Fibroblast of skin of left quadriceps (primary cell): ENCODE data around the gene RCN1.
"Not testable (repeated sequence)": the region's sequence is repeated elsewhere in the genome, so short reads cannot be mapped to it uniquely, and the experiment has no call there.

Experiments used
- DNase-seq, 2 experiments: peaks; one replicate each; pipeline ENCODE4 v3.0.0-alpha.2; 2013; ENCODE audit warnings: low read depth in 2 of 2

RCN1 gene

GRCh38 chr11:32113200-32113919, 22.5 kb downstream of the RCN1 start:
- DNase-seq: no peak

GRCh38 chr11:32113920-32114203, 23.0 kb downstream of the RCN1 start:
- DNase-seq: no peak

GRCh38 chr11:32115446-32115845, 24.6 kb downstream of the RCN1 start:
- DNase-seq: no peak

- no peak for DNase-seq
These were observed 25.8 kb downstream of the RCN1 start for GRCh38 chr11:32116668-32117067.

GRCh38 chr11:32118025-32118974, 27.4 kb downstream of the RCN1 start:
- DNase-seq: peak in 1 of 2 experiments; percentile 5

GRCh38 chr11:32119139-32119538, 28.3 kb downstream of the RCN1 start:
- not testable (repeated sequence) for DNase-seq

GRCh38 chr11:32121012-32121411, 30.1 kb downstream of the RCN1 start:
- no peak for DNase-seq

GRCh38 chr11:32122200-32122599, 31.3 kb downstream of the RCN1 start:
- no peak for DNase-seq

- no peak for DNase-seq
These were observed 40.4 kb downstream of the RCN1 start for GRCh38 chr11:32131321-32131720.

GRCh38 chr11:32136657-32137056, 45.8 kb downstream of the RCN1 start:
- DNase-seq: no peak

GRCh38 chr11:32137263-32137662, 46.4 kb downstream of the RCN1 start:
- peak; percentile 94 for DNase-seq

GRCh38 chr11:32137869-32138268, 47.0 kb downstream of the RCN1 start:
- no peak for DNase-seq

GRCh38 chr11:32138902-32139301, 48.0 kb downstream of the RCN1 start:
- no peak for DNase-seq

- DNase-seq: no peak
These were observed 49.1 kb downstream of the RCN1 start for GRCh38 chr11:32139896-32140520.

GRCh38 chr11:32141745-32142546, 51.1 kb downstream of the RCN1 start:
- no peak for DNase-seq

GRCh38 chr11:32143378-32143777, 52.5 kb downstream of the RCN1 start:
- DNase-seq: no peak

- no peak for DNase-seq
These were observed 54.4 kb downstream of the RCN1 start for GRCh38 chr11:32145282-32145681.

- no peak for DNase-seq
These were observed 58.0 kb downstream of the RCN1 start for GRCh38 chr11:32148895-32149294.

- no peak for DNase-seq
These were observed 58.9 kb downstream of the RCN1 start for GRCh38 chr11:32149748-32150147.

- DNase-seq: no peak
These were observed 60.2 kb downstream of the RCN1 start for GRCh38 chr11:32151027-32151426.

GRCh38 chr11:32152216-32152615, 61.3 kb downstream of the RCN1 start:
- DNase-seq: no peak

GRCh38 chr11:32152821-32153220, 61.9 kb downstream of the RCN1 start:
- DNase-seq: no peak
